H9 (cell line): ENCODE data around the gene SHBG. TPM values are rescaled to one million over a fixed set of nuclear protein-coding genes. Genes with fewer than 3 reads are reported as not detected.

Source experiments
- DNase-seq: peaks from one replicate; pipeline ENCODE4 v3.0.0-alpha.2; 2017
- H2AFZ ChIP-seq: one replicate; pipeline ENCODE4 v1.6.1; 2013; ENCODE audit warnings: mild to moderate bottlenecking, low read length, control low read depth, moderate library complexity
- H2AK5ac ChIP-seq: 2 replicates; pipeline ENCODE4 v1.6.1; 2013; ENCODE audit warnings: low read length, control low read depth, mixed read lengths; ENCODE audit not compliant: insufficient read length
- H2BK120ac ChIP-seq: one replicate; pipeline ENCODE4 v1.6.1; 2013; ENCODE audit warnings: low read depth, mild to moderate bottlenecking, low read length, control low read depth, inconsistent platforms; ENCODE audit not compliant: poor library complexity, severe bottlenecking
- H2BK12ac ChIP-seq: 2 replicates; pipeline ENCODE4 v1.6.1; 2013; ENCODE audit warnings: low read length, control low read depth, mixed read lengths, low read depth; ENCODE audit not compliant: insufficient read length
- H2BK15ac ChIP-seq: 2 replicates; pipeline ENCODE4 v1.6.1; 2013; ENCODE audit warnings: low read depth, low read length, control low read depth
- H2BK20ac ChIP-seq: one replicate; pipeline ENCODE4 v1.6.1; 2013; ENCODE audit warnings: low read depth, mild to moderate bottlenecking, low read length, control low read depth, inconsistent platforms; ENCODE audit not compliant: poor library complexity, severe bottlenecking
- H2BK5ac ChIP-seq: 2 replicates; pipeline ENCODE4 v1.6.1; 2013; ENCODE audit warnings: low read length, control low read depth, mixed read lengths; ENCODE audit not compliant: insufficient read length
- H3K14ac ChIP-seq: 2 replicates; pipeline ENCODE4 v1.6.1; 2013; ENCODE audit warnings: low read length, control low read depth; ENCODE audit not compliant: insufficient read depth
- H3K18ac ChIP-seq: 2 replicates; pipeline ENCODE4 v1.6.1; 2013; ENCODE audit warnings: low read depth, mild to moderate bottlenecking, mixed read lengths, low read length, control low read depth; ENCODE audit not compliant: insufficient read length
- H3K23ac ChIP-seq: 2 replicates; pipeline ENCODE4 v1.6.1; 2013; ENCODE audit warnings: low read length, control low read depth, mixed read lengths, low read depth; ENCODE audit not compliant: insufficient read length
- H3K23me2 ChIP-seq: 2 replicates; pipeline ENCODE4 v1.6.1; 2013; ENCODE audit warnings: low read depth, mild to moderate bottlenecking, mixed read lengths, low read length, control low read depth; ENCODE audit not compliant: insufficient read length, poor library complexity, severe bottlenecking
- H3K27ac ChIP-seq: 2 replicates; pipeline ENCODE4 v1.5.1; 2013; ENCODE audit warnings: low read length, control low read depth, mixed read lengths, low read depth; ENCODE audit not compliant: insufficient read length
- H3K27me3 ChIP-seq: 2 replicates; pipeline ENCODE4 v1.6.1; 2013; ENCODE audit warnings: low read length, control low read depth, inconsistent platforms; ENCODE audit not compliant: insufficient read depth
- H3K4ac ChIP-seq: 2 replicates; pipeline ENCODE4 v1.6.1; 2013; ENCODE audit warnings: low read depth, mild to moderate bottlenecking, control low read depth, inconsistent platforms, low read length, moderate library complexity
- H3K4me1 ChIP-seq: 2 replicates; pipeline ENCODE4 v1.6.1; 2013; ENCODE audit warnings: low read length, control low read depth, inconsistent platforms; ENCODE audit not compliant: insufficient read depth
- H3K4me2 ChIP-seq: 2 replicates; pipeline ENCODE4 v1.6.1; 2013; ENCODE audit warnings: low read length, control low read depth, mixed read lengths; ENCODE audit not compliant: insufficient read length, insufficient read depth
- H3K56ac ChIP-seq: 2 replicates; pipeline ENCODE4 v1.6.1; 2013; ENCODE audit warnings: low read depth, mild to moderate bottlenecking, mixed read lengths, low read length, control low read depth; ENCODE audit not compliant: insufficient read length
- H3K79me1 ChIP-seq: 2 replicates; pipeline ENCODE4 v1.6.1; 2013; ENCODE audit warnings: low read depth, mild to moderate bottlenecking, moderate library complexity, low read length, control low read depth, inconsistent platforms; ENCODE audit not compliant: insufficient read depth, poor library complexity, severe bottlenecking
- H3K79me2 ChIP-seq: 2 replicates; pipeline ENCODE4 v1.6.1; 2013; ENCODE audit warnings: low read length, control low read depth, inconsistent platforms; ENCODE audit not compliant: insufficient read depth
- H3K9ac ChIP-seq: 2 replicates; pipeline ENCODE4 v1.6.1; 2013; ENCODE audit warnings: low read length, control low read depth, mixed read lengths; ENCODE audit not compliant: insufficient read length; ENCODE audit errors: extremely low read depth
- H3K9me3 ChIP-seq: one replicate; pipeline ENCODE4 v1.6.1; 2013; ENCODE audit warnings: low read depth, low read length, inconsistent platforms; ENCODE audit not compliant: control insufficient read depth
- H3T11ph ChIP-seq: one replicate; pipeline ENCODE4 v1.6.1; 2013; ENCODE audit warnings: mild to moderate bottlenecking, low read length, control low read depth, inconsistent platforms
- H4K20me1 ChIP-seq: one replicate; pipeline ENCODE4 v1.6.1; 2013; ENCODE audit not compliant: control insufficient read depth, insufficient read length, insufficient read depth
- H4K5ac ChIP-seq: 2 replicates; pipeline ENCODE4 v1.6.1; 2013; ENCODE audit warnings: low read depth, mild to moderate bottlenecking, mixed read lengths, low read length, control low read depth; ENCODE audit not compliant: insufficient read length
- H4K8ac ChIP-seq: replicated peaks from 2 replicates; pipeline ENCODE4 v1.6.1; 2013; ENCODE audit warnings: low read length, control low read depth, mixed read lengths, low read depth; ENCODE audit not compliant: insufficient read length
- H4K91ac ChIP-seq: 2 replicates; pipeline ENCODE4 v1.6.1; 2013; ENCODE audit warnings: low read depth, mild to moderate bottlenecking, moderate library complexity, mixed read lengths, low read length, control low read depth; ENCODE audit not compliant: insufficient read length
- H3K27ac Mint-ChIP-seq, 3 experiments: 2 replicates in 2 of 3; 3 replicates in 1 of 3; pipeline ENCODE4 v1.8.0; 2020 to 2021; ENCODE audit warnings: mixed read lengths in 3 of 3, mild to moderate bottlenecking in 1 of 3, moderate library complexity in 1 of 3
- H3K27me3 Mint-ChIP-seq: 2 replicates; pipeline ENCODE4 v1.8.0; 2021; ENCODE audit warnings: low read depth, mild to moderate bottlenecking, moderate library complexity, mixed read lengths
- H3K36me3 Mint-ChIP-seq, 3 experiments: 2 replicates in 2 of 3; 3 replicates in 1 of 3; pipeline ENCODE4 v1.8.0; 2020 to 2021; ENCODE audit warnings: low read depth in 3 of 3, mixed read lengths in 3 of 3; ENCODE audit not compliant: insufficient read depth in 1 of 3
- H3K4me1 Mint-ChIP-seq, 2 experiments: 2 replicates each; pipeline ENCODE4 v1.8.0; 2020; ENCODE audit warnings: mixed read lengths in 2 of 2
- H3K4me3 Mint-ChIP-seq, 2 experiments: 2 replicates in 1 of 2; 3 replicates in 1 of 2; pipeline ENCODE4 v1.8.0; 2020 to 2021; ENCODE audit warnings: mild to moderate bottlenecking in 2 of 2, mixed read lengths in 2 of 2, moderate library complexity in 1 of 2
- H3K9me3 Mint-ChIP-seq, 2 experiments: 2 replicates in 1 of 2; 3 replicates in 1 of 2; pipeline ENCODE4 v1.8.0; 2020; ENCODE audit warnings: mild to moderate bottlenecking in 2 of 2, mixed read lengths in 2 of 2, moderate library complexity in 1 of 2
- CTCF ChIP-seq: fragments of 200-600 bp; sonication (generic); conservative IDR thresholded peaks from 3 replicates; pipeline ENCODE4 v1.8.0; 2021; ENCODE audit warnings: antibody characterized with exemption, mild to moderate bottlenecking
- WGBS: extraction: QIAGEN DNeasy Blood & Tissue Kit; methylation state at CpG from one replicate; pipeline ENCODE4 v1.1.7; 2013; ENCODE audit warnings: missing lambda C conversion rate, low lambda C conversion rate, mixed read lengths; ENCODE audit not compliant: insufficient read length; ENCODE audit errors: extremely low coverage; 5-methylcytosine and 5-hydroxymethylcytosine counted together
- total RNA-seq: library from RNA; stranded (reverse); gene quantifications from 2 replicates; pipeline ENCODE4 v1.2.1, GENCODE V29; 2021

The SHBG gene
- total RNA-seq, 1 experiment from 2014 or later, result 1.6 TPM

DNA sequence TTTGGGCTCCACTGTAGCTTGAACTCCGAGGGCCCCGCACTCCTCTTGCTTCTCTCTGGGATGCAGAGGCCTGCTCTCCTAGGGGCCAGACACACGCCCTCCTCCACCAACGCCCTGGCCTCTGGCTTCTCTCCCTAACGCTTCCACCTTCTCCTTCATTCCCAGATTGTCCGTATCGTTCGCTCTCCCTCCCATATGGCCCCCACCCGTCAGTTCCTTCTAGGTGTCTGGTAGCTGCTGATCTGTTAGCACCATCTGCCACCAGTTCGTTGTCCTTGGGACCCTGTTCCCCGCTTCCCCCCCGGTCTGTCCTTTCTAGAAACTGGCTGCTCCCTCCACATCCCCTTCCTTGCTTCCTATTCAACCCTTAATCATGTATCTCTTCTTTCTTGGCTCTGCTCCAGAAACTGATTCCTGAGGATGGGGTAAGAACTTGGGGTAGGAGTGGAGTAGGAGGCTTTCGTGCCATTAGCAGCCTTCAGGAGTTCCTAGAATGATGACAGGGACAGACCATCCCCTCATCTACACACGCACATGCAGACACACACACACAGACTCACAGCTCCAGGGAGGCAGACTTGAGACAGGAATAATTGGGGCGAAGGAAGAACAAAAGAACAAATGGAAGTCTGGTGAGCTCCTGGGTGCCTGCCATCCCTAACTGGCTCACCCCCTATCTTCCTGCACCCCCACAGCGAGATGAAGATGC lies 25.1 kb downstream of the SHBG start:
- no peak overlapping the region for H3K4ac ChIP-seq
- H3K36me3 Mint-ChIP-seq, result peaks cover 7 to 33% (median 10%) of the 10 kb centered on the region in 3 experiments; a peak in 6 of 7 replicates
- no peak overlapping the region for H2BK15ac ChIP-seq
- no peak overlapping the region for H3K18ac ChIP-seq
- H2AFZ ChIP-seq, result no peak overlapping the region
- no peak overlapping the region for H2AK5ac ChIP-seq
- H3K4me3 Mint-ChIP-seq, result no peak overlapping the region
- H3K4me1 Mint-ChIP-seq, result peaks cover 41 to 55% of the 10 kb centered on the region in 2 experiments
- H3K23me2 ChIP-seq, result peaks cover 20% of the 10 kb centered on the region
- H3K9me3 ChIP-seq, result no peaks in the 10 kb centered on the region
- H3K4me1 ChIP-seq, result peaks cover 8% of the 10 kb centered on the region; the same call in 1 of the 2 replicates
- no peak overlapping the region for H4K5ac ChIP-seq
- H3K79me2 ChIP-seq, result no peaks in the 10 kb centered on the region
- peak; percentile 29 for DNase-seq
- no peak for TF ChIP-seq CTCF
- no peak overlapping the region for H4K91ac ChIP-seq
- H4K8ac ChIP-seq, result no peak overlapping the region
- WGBS, result no CpG with 5 or more reads among the region's 16 CpGs
- peaks cover 0 to 3% of the 10 kb centered on the region in 2 experiments; a peak in 1 of 5 replicates for H3K9me3 Mint-ChIP-seq
- H2BK120ac ChIP-seq, result no peak overlapping the region
- H3K14ac ChIP-seq, result no peak overlapping the region
- peaks cover 41% of the 10 kb centered on the region for H3K27me3 Mint-ChIP-seq
- H3K9ac ChIP-seq, result no peak overlapping the region
- H3K27ac Mint-ChIP-seq, result no peak overlapping the region
- H3K27ac ChIP-seq, result no peak overlapping the region
- H2BK5ac ChIP-seq, result no peak overlapping the region
- H3K23ac ChIP-seq, result no peak overlapping the region
- no peaks in the 10 kb centered on the region for H3K79me1 ChIP-seq
- H2BK20ac ChIP-seq, result no peak overlapping the region
- H3K4me2 ChIP-seq, result no peak overlapping the region
- no peak overlapping the region for H3T11ph ChIP-seq
- no peak overlapping the region for H3K56ac ChIP-seq
- no peak overlapping the region for H2BK12ac ChIP-seq
- peaks cover under 1% of the 10 kb centered on the region; the same call in 1 of the 2 replicates for H3K27me3 ChIP-seq
- H4K20me1 ChIP-seq, result no peaks in the 10 kb centered on the region
